NB4 (cell line): ENCODE measurements around the gene RAB3B.

ENCODE experiments used
- MYC ChIP-seq: IDR thresholded peaks from 2 replicates; pipeline ENCODE4 v1.6.1; 2011; ENCODE audit warnings: low read depth, low read length
- POLR2A ChIP-seq: IDR thresholded peaks from 2 replicates; pipeline ENCODE4 v1.6.1; 2011; ENCODE audit warnings: mild to moderate bottlenecking; ENCODE audit not compliant: insufficient read length; ENCODE audit errors: extremely low read depth
- TF ChIP-seq, protein P1 (sequence below): IDR thresholded peaks from one replicate; pipeline ENCODE4 v1.5.1; 2012; ENCODE audit warnings: low read depth, low read length
- TF ChIP-seq, protein P2 (sequence below): IDR thresholded peaks from 2 replicates; pipeline ENCODE4 v1.6.1; 2011; ENCODE audit warnings: low read depth, low read length

DNA sequence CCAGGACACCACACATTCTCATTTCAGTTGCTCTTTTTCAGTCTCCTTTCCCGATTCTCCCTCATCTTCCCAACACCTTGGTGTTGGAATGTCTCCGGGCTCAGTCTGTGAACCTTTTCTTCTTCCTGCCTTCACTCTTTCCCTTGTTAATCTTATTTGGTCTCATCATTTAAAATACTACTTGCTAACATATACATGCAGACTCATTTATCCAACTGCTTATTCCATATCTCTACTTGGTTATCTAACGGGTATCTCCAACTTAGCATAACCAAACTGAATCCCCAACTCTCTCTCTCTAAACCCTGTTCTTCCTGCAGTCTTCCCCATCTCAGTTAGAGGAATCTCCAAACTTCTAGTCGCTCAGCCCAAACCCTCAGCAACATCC, 26.2 kb downstream of the RAB3B start:
- TF ChIP-seq POLR2A, result no peak
- TF ChIP-seq, protein P1, sequence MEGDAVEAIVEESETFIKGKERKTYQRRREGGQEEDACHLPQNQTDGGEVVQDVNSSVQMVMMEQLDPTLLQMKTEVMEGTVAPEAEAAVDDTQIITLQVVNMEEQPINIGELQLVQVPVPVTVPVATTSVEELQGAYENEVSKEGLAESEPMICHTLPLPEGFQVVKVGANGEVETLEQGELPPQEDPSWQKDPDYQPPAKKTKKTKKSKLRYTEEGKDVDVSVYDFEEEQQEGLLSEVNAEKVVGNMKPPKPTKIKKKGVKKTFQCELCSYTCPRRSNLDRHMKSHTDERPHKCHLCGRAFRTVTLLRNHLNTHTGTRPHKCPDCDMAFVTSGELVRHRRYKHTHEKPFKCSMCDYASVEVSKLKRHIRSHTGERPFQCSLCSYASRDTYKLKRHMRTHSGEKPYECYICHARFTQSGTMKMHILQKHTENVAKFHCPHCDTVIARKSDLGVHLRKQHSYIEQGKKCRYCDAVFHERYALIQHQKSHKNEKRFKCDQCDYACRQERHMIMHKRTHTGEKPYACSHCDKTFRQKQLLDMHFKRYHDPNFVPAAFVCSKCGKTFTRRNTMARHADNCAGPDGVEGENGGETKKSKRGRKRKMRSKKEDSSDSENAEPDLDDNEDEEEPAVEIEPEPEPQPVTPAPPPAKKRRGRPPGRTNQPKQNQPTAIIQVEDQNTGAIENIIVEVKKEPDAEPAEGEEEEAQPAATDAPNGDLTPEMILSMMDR, result no peak
- TF ChIP-seq, protein P2, sequence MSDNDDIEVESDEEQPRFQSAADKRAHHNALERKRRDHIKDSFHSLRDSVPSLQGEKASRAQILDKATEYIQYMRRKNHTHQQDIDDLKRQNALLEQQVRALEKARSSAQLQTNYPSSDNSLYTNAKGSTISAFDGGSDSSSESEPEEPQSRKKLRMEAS, result no peak
- no peak for TF ChIP-seq MYC
